ENCODE measurements around the gene METTL21A.

- no peak for TF ChIP-seq CTCF (IDR thresholded peaks at IDR 0.05)
- no peak for TF ChIP-seq POLR2A (IDR thresholded peaks at IDR 0.05)
Observed at GRCh38 chr2:207640661-207641060, 15.5 kb upstream of the METTL21A start.
